Posterior cingulate gyrus (tissue), 11 donors: ENCODE data around the gene ACRBP.

ENCODE experiments used
- DNase-seq, 10 donors: peaks; one replicate each; pipeline versions ENCODE4 v3.0.0 to v3.0.0-alpha.2; 2020 to 2021; ENCODE audit warnings: mixed read lengths in 3 of 10
- intact Hi-C: fragments of 100-400 bp; cut with DNase I; formaldehyde crosslinking; loops from one replicate; pipeline ENCODE4 v1.15.1; 2023

ACRBP gene

GRCh38 chr12:6652391-6652790 lies 5.2 kb upstream of the ACRBP start:
- intact Hi-C loops, result no loop called here
- no peak for DNase-seq

- DNase-seq, result peak in 2 of 10 donors; percentile 44 to 62
- intact Hi-C loops, result no loop called here
Measured at GRCh38 chr12:6650832-6651231, 3.6 kb upstream of the ACRBP start.

- intact Hi-C loops, result no loop called here
- DNase-seq, result peak in 3 of 10 donors; percentile 61 to 80 (median 68)
Measured at GRCh38 chr12:6646276-6647082, 753 bp downstream of the ACRBP start.

GRCh38 chr12:6644903-6645302 lies 2.3 kb downstream of the ACRBP start:
- DNase-seq, result peak in 6 of 10 donors; percentile 41 to 90 (median 71)
- intact Hi-C loops, result no loop called here

GRCh38 chr12:6644257-6644596 lies 3.0 kb downstream of the ACRBP start:
- DNase-seq, result peak in 2 of 10 donors; percentile 27 to 41
- intact Hi-C loops, result no loop called here

DNA sequence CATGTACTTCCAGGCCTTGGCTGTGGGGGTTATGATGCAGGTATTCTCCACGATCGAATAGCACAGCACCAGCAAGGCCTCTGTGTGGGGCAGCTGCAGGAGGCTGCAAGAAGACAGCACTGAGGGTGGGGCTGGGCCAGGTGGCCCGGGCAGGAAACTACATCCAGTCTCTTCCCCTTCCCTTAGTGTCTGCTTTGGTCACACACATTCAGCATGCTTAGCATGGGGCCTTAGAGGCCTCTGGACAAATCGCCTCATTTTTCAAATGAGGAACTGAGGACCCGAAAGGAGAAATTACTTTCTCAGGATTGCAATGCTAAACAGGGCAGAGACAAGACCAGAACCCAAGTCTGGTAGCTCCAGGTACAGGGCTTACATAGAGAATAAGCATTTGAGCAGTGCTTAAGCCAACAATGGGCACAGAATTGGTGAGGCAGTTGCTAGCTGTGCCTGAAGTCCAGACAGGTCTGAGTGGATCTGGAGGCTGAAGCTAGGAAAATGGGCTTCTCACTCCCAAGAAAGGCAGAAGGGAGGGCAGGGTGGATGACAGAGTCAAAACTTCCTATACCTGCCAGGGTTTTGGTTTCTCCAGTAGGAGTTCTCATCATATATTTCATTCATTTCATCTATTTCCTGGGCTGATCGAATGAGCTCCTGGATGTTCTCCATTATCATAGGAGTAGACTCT lies 3.5 kb downstream of the ACRBP start:
- intact Hi-C loops, result no loop called here
- DNase-seq, result peak in 3 of 10 donors; percentile 43 to 64 (median 48)

DNA sequence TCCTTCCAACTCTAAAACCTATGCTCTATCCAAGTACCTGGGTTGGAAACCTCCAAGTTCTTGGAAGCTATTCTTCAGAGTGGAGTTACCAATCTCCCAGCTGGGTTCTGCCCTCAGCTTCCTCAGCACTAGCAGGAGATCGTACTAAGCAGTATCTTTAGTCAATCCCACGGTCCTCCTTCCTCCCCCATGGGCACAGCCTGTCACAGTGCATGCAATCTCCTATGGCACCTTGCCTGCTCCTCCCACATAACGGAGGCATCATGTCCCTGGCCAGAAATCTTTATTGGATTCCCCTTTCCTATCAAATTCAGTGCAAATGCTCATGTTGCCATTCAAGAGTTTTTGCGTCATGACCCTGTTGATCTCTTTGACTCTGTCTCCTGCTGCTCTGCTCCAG lies 6.1 kb downstream of the ACRBP start:
- DNase-seq, result peak in 6 of 10 donors; percentile 23 to 87 (median 72)

DNA sequence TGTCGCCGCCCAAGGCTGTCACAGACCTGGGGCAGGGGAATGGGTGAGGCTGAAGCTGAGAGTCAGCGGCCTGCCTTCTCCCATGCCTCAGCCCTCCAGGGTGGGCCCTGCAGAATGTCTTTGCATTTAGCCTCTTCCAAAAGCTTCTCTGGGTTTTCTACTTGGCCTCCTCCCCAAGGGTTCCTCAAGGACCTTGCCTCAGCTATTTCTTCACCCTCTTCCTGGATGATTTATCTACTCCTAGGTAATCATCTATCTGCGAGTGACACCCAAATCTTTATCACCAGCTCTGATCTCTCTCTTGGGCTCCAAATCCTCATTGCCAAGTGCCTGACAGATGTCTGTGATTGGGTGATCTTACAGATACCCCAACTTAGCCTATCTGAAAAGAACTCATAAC lies 6.7 kb downstream of the ACRBP start:
- DNase-seq, result no peak
- intact Hi-C loops, result no loop called here

More for the DNA sequence above, 6.1 kb downstream of the ACRBP start:
- intact Hi-C loops, result no loop called here

GRCh38 chr12:6639151-6639801 lies 8.0 kb downstream of the ACRBP start:
- intact Hi-C loops, result no loop called here
- DNase-seq, result peak in 3 of 10 donors; percentile 19 to 31 (median 26)

DNA sequence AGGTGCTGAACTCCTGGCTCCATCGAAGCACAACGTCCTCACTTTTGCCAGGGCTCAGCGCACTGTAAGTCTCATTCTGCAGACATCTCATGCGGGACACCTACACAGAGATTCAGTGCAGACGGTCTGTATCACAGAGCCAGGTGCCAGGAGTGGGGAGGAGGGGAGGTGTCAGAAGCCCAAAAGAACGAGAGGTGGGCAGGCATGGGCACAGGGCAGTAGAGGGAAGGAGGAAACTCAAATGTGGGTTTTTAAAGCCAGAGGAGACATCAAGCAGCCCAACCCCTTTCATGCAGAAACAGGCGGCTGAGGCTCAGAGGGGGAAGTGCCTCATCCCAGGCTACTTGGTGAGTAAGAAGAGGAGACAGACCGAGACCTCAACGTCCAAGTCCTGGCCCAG lies 8.9 kb downstream of the ACRBP start:
- intact Hi-C loops, result no loop called here
- DNase-seq, result peak in 3 of 10 donors; percentile 28 to 84 (median 77)

- peak in 2 of 10 donors; percentile 18 to 46 for DNase-seq
- intact Hi-C loops, result no loop called here
Measured at GRCh38 chr12:6635856-6636531, 11.2 kb downstream of the ACRBP start, which contains the start of gene LPAR5. Gene LPAR5 (minus strand): TSS chr12:6635959. CDS start chr12:6621248, 14,711 bp downstream.

DNA sequence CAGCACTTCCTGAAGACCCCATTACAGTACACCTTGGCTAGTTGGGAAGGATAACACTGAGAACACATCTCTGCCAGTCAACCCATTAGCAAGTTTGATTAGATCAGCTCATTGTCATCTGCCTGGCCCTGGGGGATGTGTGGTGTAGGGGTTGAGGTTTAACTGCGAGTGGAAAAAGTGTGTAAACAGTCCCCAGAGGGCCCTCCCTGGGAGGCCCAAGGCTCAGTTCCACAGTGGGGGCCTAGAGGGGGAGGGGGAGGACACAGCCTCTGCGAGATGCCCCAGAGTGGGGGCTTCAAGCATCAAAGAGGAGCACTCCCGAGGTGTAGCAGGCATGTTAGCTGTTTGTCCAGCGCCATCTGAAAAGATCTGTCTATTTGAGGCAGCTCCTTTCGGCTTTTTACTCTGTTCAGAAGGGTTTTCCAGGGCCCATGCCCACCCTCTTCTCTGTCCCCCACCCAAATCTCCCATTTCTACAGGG lies 11.8 kb downstream of the ACRBP start:
- DNase-seq, result peak in 1 of 10 donors; percentile 11
- intact Hi-C loops, result no loop called here

DNA sequence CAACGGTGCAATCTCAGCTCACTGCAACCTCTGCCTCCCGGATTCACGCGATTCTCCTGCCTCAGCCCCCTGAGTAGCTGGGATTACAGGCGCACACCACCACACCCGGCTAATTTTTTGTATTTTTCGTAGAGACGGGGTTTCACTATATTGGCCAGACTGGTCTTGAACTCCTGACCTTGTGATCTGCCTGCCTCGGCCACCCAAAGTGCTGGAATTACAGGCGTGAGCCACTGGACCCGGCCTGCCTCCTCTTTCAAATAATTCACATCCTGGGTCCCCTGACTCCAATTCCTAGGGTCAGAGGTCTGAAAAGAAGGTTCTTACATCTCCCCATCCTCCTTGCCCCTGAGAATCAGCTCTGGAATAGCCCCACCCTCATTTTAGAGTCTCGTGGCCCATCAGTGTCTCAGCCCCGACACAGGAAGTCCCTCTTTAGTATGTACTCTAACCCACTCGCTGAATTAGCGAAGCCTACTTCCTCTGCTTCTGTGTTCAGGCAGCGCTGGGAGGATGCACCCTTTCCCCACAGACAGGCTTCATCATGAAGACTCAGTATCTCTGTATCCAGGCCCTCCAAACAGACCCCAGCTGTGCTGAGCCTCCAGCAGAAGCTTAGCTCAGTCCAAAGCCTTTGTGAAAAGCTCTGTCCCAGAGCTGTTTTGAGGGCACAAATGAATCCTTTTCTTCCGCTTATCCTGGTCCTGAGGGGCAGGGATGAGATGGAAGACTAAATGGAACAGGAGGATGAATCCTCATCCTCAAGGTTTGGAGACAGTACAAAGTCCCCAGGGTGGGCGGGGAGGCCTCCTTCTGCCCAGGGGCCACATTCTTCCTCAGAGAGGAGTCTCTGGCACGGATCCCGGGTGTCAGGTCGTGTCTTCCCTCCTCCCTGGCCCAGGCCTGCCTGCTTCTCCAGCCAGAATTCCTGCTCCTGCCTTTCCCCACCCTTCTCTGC lies 14.9 kb downstream of the ACRBP start:
- intact Hi-C loops, result no loop called here
- peak in 3 of 10 donors; percentile 54 to 71 (median 67) for DNase-seq

GRCh38 chr12:6631549-6631961 lies 15.7 kb downstream of the ACRBP start:
- intact Hi-C loops, result no loop called here
- peak in 3 of 10 donors; percentile 8 to 32 (median 14) for DNase-seq

GRCh38 chr12:6630736-6631135 lies 16.5 kb downstream of the ACRBP start:
- DNase-seq, result peak in 3 of 10 donors; percentile 44 to 65 (median 53)
- intact Hi-C loops, result no loop called here

DNA sequence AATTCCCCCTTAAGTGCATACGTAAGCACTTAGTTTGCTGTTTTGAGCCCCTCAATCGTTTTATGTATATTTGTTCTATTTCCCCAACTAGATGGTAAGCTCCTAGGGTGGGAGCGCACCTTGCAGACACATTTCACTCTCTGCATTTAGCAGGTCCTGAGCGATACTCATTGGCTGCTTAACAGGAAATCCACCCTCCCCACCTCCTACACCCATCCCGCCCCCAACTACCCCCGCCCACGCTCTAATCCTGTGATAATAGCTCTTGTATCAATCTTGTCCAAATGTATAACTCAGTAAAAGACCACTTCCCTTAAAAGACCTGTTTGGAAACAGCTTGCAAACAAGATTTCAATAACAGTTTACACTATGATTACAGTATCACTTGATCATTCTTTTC lies 19.6 kb downstream of the ACRBP start:
- no peak for DNase-seq
- intact Hi-C loops, result no loop called here

DNA sequence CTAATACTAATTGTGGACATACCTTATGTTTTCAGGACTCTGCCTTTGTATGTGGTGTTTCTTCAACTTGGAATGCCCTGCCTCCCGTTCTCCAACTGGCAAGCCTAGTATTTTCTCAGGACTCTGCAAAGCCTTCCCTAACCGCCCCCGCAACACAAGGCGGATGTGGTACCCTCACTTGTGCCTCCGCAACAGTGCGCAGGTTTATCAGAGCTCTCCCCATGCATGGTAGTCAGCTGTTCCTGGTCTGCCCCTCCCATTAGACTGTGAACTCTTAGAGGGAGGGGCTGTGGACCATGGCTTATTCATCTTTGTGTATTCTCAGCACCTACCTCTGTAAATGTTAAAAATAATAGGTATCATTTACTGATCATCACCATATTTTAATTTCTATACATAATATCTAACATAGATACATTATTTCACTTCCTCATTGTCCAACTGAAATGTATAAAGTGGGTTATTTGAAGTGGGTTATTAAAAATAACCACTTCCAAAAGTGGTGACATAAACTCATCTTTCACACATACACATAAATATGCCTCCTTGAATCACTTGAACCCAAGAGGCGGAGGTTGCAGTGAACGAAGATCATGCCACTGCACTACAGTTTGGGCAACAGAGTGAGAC lies 20.5 kb downstream of the ACRBP start:
- intact Hi-C loops, result no loop called here
- DNase-seq, result peak in 4 of 10 donors; percentile 52 to 87 (median 82)

- peak in 1 of 10 donors; percentile 69 for DNase-seq
- intact Hi-C loops, result no loop called here
Measured at GRCh38 chr12:6620885-6621274, 26.4 kb downstream of the ACRBP start.
